KMS-11 (cell line): Measurements from ENCODE around the gene ACVR1B.

Source experiments
- H2AFZ ChIP-seq: fragments of 200-600 bp; sonication (generic); 2 replicates; pipeline ENCODE4 v1.6.1; 2016; ENCODE audit warnings: antibody characterized with exemption, mixed run types, low read depth
- H3K27ac ChIP-seq: fragments of 200-600 bp; sonication (generic); 2 replicates; pipeline ENCODE4 v1.6.1; 2016; ENCODE audit warnings: mild to moderate bottlenecking, mixed run types
- H3K27me3 ChIP-seq: fragments of 200-600 bp; sonication (generic); 2 replicates; pipeline ENCODE4 v1.6.1; 2017; ENCODE audit warnings: mild to moderate bottlenecking, low read depth, mixed run types, moderate library complexity; ENCODE audit not compliant: insufficient read depth
- H3K36me3 ChIP-seq: fragments of 200-600 bp; sonication (generic); 2 replicates; pipeline ENCODE4 v1.6.1; 2017; ENCODE audit warnings: mild to moderate bottlenecking, mixed run types; ENCODE audit not compliant: insufficient read depth
- H3K4me1 ChIP-seq: fragments of 200-600 bp; sonication (generic); 2 replicates; pipeline ENCODE4 v1.6.1; 2016; ENCODE audit warnings: mild to moderate bottlenecking, low read depth, mixed run types; ENCODE audit not compliant: poor library complexity, severe bottlenecking
- H3K4me2 ChIP-seq: fragments of 200-600 bp; sonication (generic); 2 replicates; pipeline ENCODE4 v1.7.0; 2016; ENCODE audit warnings: mild to moderate bottlenecking, mixed run types
- H3K4me3 ChIP-seq: fragments of 200-600 bp; sonication (generic); IDR thresholded peaks from 2 replicates; pipeline ENCODE4 v1.6.1; 2017; ENCODE audit warnings: low read depth, low read length, mixed read lengths; ENCODE audit not compliant: insufficient read depth
- H3K79me2 ChIP-seq: fragments of 200-600 bp; sonication (generic); 2 replicates; pipeline ENCODE4 v1.6.1; 2016; ENCODE audit warnings: low read depth, mixed run types; ENCODE audit not compliant: insufficient read depth
- H3K9ac ChIP-seq: fragments of 200-600 bp; sonication (generic); 2 replicates; pipeline ENCODE4 v1.6.1; 2016; ENCODE audit warnings: mild to moderate bottlenecking, mixed run types
- H4K20me1 ChIP-seq: fragments of 200-600 bp; sonication (generic); 2 replicates; pipeline ENCODE4 v1.6.1; 2016; ENCODE audit warnings: mild to moderate bottlenecking, mixed run types; ENCODE audit not compliant: insufficient read depth
- TF ChIP-seq, protein P1 (sequence below): fragments of 200-600 bp; sonication (generic); conservative IDR thresholded peaks from 2 replicates; pipeline ENCODE4 v1.6.1; 2017; ENCODE audit warnings: low read depth, mild to moderate bottlenecking, antibody characterized with exemption, low read length, moderate library complexity, mixed read lengths

The ACVR1B gene

DNA sequence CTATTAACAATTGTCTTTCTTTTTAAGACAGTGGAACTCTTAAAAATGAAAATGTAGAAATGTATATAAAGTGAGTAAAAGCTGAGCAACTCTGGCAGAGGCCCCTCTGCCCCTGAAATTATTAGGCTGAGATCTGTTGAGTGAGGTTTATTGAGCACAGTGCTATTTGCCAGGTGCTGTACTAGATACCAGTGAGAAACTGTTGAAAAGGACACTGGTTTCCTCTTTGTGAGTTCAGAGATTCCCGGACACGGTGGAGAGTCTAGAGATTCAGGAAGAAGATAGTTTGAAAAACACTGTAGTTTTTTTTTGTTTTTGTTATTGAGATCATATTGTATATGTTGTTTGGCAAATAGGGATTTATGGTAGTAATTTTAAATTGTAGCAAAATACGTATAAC lies 11.2 kb downstream of the ACVR1B start:
- no peak overlapping the region for H2AFZ ChIP-seq
- H3K4me2 ChIP-seq, result no peak overlapping the region
- no peak overlapping the region for H3K27ac ChIP-seq
- no peaks in the 10 kb centered on the region for H3K36me3 ChIP-seq
- TF ChIP-seq, protein P1, sequence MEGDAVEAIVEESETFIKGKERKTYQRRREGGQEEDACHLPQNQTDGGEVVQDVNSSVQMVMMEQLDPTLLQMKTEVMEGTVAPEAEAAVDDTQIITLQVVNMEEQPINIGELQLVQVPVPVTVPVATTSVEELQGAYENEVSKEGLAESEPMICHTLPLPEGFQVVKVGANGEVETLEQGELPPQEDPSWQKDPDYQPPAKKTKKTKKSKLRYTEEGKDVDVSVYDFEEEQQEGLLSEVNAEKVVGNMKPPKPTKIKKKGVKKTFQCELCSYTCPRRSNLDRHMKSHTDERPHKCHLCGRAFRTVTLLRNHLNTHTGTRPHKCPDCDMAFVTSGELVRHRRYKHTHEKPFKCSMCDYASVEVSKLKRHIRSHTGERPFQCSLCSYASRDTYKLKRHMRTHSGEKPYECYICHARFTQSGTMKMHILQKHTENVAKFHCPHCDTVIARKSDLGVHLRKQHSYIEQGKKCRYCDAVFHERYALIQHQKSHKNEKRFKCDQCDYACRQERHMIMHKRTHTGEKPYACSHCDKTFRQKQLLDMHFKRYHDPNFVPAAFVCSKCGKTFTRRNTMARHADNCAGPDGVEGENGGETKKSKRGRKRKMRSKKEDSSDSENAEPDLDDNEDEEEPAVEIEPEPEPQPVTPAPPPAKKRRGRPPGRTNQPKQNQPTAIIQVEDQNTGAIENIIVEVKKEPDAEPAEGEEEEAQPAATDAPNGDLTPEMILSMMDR, result no peak
- H4K20me1 ChIP-seq, result no peaks in the 10 kb centered on the region
- no peak overlapping the region for H3K4me3 ChIP-seq
- H3K9ac ChIP-seq, result no peak overlapping the region
- peaks cover 4% of the 10 kb centered on the region; the same call in 1 of the 2 replicates for H3K79me2 ChIP-seq
- H3K4me1 ChIP-seq, result peaks cover 2% of the 10 kb centered on the region
- no peaks in the 10 kb centered on the region for H3K27me3 ChIP-seq

DNA sequence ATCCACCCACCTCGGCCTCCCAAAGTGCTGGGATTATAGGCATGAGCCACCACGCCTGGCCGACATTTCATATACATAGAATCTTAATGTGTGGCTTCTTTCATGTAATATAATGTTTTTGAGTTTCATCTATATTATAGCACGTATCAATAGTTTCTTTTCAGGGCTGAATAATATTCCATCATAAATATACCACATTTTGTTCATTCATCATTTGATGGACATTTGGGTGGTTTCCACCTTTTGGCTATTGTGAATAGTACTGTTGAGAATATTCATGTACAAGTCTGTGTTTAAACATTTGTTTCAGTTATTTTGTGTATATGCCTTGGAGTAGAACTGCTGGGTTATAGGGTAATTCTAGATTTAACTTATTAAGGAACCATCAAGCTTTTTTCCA lies 12.0 kb downstream of the ACVR1B start:
- H3K4me1 ChIP-seq, result no peaks in the 10 kb centered on the region
- H3K9ac ChIP-seq, result no peak overlapping the region
- TF ChIP-seq, protein P1, result no peak
- no peak overlapping the region for H2AFZ ChIP-seq
- no peak overlapping the region for H3K4me3 ChIP-seq
- H4K20me1 ChIP-seq, result no peaks in the 10 kb centered on the region
- no peaks in the 10 kb centered on the region for H3K36me3 ChIP-seq
- no peak overlapping the region for H3K27ac ChIP-seq
- H3K4me2 ChIP-seq, result no peak overlapping the region
- no peaks in the 10 kb centered on the region for H3K27me3 ChIP-seq
- no peaks in the 10 kb centered on the region for H3K79me2 ChIP-seq

DNA sequence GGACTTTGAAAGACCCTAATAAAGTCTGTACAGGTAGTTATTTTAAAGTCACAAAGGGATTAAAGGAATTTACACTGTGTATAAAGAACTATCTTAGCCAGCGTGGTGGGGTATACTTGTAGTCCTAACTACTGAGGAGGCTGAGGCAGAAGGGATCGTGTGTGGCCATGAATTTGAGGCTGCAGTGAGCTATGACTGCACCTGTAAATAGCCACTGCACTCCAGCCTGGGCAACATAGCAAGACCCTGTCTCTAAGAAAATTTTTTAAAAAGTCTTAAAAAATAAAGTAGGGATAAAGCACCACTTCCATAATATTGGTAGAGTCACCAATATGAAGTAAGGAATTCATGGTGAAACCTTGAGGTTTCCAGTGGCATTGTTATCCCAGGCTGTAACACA lies 18.1 kb downstream of the ACVR1B start:
- H3K4me3 ChIP-seq, result no peak overlapping the region
- no peak overlapping the region for H2AFZ ChIP-seq
- H3K36me3 ChIP-seq, result no peaks in the 10 kb centered on the region
- H3K9ac ChIP-seq, result no peak overlapping the region
- H3K79me2 ChIP-seq, result no peaks in the 10 kb centered on the region; the same call in 1 of the 2 replicates
- H4K20me1 ChIP-seq, result no peaks in the 10 kb centered on the region
- peaks cover 22% of the 10 kb centered on the region for H3K4me1 ChIP-seq
- H3K4me2 ChIP-seq, result no peak overlapping the region
- H3K27me3 ChIP-seq, result no peaks in the 10 kb centered on the region
- TF ChIP-seq, protein P1, result no peak
- no peak overlapping the region for H3K27ac ChIP-seq

DNA sequence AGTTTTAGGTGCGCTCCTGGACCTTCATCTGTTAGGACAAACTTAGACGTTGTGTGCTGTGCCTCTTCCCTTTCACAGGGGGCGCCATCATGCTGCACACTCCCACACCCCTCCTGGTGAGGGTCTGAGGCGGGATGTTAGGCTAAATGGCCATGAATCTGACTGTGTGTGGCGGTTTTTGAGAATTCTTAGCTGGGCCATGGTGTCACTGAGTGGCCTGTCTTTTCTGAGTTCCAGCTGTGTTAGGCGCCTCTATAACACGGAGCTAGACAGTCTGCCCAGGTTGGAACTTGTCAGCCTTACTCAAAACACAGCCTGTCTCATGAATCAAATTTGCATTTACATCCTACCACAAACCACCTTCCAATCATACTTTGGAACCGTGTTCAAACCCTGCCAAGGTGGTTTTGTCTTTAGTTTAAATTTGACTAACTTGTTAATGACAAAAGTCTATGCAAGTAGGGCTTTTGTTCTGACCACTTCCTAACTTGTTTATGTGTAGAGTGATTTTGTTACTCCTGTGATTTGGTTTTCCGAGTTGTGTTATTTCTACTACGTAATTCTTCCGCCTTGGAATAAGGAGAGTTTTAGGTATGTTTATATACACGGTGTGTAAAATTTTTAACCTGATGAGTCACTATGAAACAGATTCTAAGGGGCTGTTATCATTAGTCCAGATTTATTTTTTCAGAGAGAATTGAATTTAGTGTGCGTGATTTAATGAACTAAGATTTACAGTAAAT lies 19.6 kb downstream of the ACVR1B start:
- Histone ChIP-seq H3K36me3 (no peaks in the 10 kb centered on the region), H3K4me3 (no peak overlapping the region), H4K20me1 (no peaks in the 10 kb centered on the region), H3K4me2 (peak overlapping the region; percentile 17; the same call in 1 of the 2 replicates), H3K79me2 (no peaks in the 10 kb centered on the region; the same call in 1 of the 2 replicates), H3K27ac (no peak overlapping the region), H3K4me1 (peaks cover 22% of the 10 kb centered on the region), H3K9ac (no peak overlapping the region), H2AFZ (no peak overlapping the region), H3K27me3 (no peaks in the 10 kb centered on the region)
- TF ChIP-seq, protein P1, result peak; percentile 56; the same call in 1 of the 2 replicates
